ENCODE measurements around the gene SPATA13. TPM values are rescaled to one million over a fixed set of nuclear protein-coding genes. Genes with fewer than 3 reads are reported as not detected.

SPATA13 gene
- total RNA-seq, 1 experiment from 2014 or later = 43.0 TPM

DNA sequence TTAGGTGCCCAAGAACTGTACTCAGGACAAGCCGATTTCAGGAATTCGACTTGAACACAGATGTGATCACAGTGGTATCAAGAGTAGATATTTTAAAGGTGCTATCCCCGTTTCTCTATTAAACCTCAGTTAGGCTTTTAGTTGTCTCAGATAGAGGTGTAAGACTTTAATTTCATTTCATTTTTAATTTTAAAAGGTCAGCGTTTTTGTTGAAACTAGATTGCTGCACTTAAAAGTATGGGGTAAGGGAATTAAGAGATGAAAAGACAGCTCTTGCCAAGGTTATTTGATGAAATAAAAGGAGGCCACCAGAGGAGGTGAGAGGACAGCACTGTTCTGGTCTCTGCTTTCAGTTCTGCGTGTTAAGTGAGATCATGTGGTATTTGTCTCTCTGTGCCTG, 48.6 kb downstream of the SPATA13 start:
- intact Hi-C loops (cut with micrococcal nuclease) = no loop called here
- ATAC-seq = no peak
- no peak overlapping the region for H2AFZ ChIP-seq (ENCODE audit: low read length)
- H4K20me1 ChIP-seq (ENCODE audit: low read length) = no peaks in the 10 kb centered on the region; the same call in 1 of the 2 replicates
- POLR2A ChIA-PET (ENCODE audit: unreplicated experiment) = no interaction called here
- H3F3A ChIP-seq (ENCODE audit: low read length, unreplicated experiment) = no peaks in the 10 kb centered on the region
- H3K9me2 ChIP-seq (replicated peaks; ENCODE audit: low read length) = no peaks in the 10 kb centered on the region
- CTCF ChIA-PET = no interaction called here
- no peak for DNase-seq
- no peak overlapping the region for H3K4me3 ChIP-seq (ENCODE audit: low read length)
- no peak overlapping the region for H3K9ac ChIP-seq (ENCODE audit: low read length)
- no peaks in the 10 kb centered on the region for H3K9me3 ChIP-seq (ENCODE audit: low read length)
- no peak overlapping the region; the same call in 1 of the 2 replicates for H3K27ac ChIP-seq (ENCODE audit: low read length)
- no peaks in the 10 kb centered on the region for H3K27me3 ChIP-seq (ENCODE audit: low read length)
- TF ChIP-seq, protein P1, sequence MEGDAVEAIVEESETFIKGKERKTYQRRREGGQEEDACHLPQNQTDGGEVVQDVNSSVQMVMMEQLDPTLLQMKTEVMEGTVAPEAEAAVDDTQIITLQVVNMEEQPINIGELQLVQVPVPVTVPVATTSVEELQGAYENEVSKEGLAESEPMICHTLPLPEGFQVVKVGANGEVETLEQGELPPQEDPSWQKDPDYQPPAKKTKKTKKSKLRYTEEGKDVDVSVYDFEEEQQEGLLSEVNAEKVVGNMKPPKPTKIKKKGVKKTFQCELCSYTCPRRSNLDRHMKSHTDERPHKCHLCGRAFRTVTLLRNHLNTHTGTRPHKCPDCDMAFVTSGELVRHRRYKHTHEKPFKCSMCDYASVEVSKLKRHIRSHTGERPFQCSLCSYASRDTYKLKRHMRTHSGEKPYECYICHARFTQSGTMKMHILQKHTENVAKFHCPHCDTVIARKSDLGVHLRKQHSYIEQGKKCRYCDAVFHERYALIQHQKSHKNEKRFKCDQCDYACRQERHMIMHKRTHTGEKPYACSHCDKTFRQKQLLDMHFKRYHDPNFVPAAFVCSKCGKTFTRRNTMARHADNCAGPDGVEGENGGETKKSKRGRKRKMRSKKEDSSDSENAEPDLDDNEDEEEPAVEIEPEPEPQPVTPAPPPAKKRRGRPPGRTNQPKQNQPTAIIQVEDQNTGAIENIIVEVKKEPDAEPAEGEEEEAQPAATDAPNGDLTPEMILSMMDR (conservative IDR thresholded peaks at IDR 0.05; ENCODE audit: low read depth, low read length) = no peak
- peaks cover 16% of the 10 kb centered on the region for H3K4me1 ChIP-seq (ENCODE audit: insufficient read depth, low read length)
- no TSS peak for BruUV-seq (replicated peaks)
- peaks cover 51% of the 10 kb centered on the region for H3K79me2 ChIP-seq (ENCODE audit: low read length)
- H3K36me3 ChIP-seq (ENCODE audit: low read depth, low read length) = no peaks in the 10 kb centered on the region
- H3K4me2 ChIP-seq (ENCODE audit: low read length) = no peak overlapping the region

DNA sequence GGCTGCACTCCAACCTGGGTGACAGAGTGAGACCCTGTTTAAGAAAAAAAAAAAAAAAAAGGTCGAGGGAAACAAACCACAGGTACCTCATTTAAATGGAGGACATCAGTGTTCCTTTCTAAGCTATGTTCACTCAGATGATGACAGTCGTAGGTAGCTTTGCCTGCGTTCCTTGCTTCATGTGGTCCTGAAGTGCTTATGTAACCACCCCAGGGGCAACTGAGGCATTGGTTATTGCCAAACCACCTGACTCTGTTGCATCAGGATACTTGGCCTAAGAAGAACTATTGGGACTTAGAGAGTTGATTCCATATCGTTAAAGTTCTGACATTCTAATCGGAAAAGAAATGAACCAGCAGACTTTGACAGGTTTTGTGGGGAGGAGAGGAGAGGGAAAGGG, 51.7 kb downstream of the SPATA13 start:
- POLR2A ChIA-PET (ENCODE audit: unreplicated experiment) = no interaction called here
- Histone ChIP-seq H3K79me2 (ENCODE audit: low read length) (peaks cover 67% of the 10 kb centered on the region), H3K4me1 (ENCODE audit: insufficient read depth, low read length) (peaks cover 26% of the 10 kb centered on the region), H3K9me2 (replicated peaks; ENCODE audit: low read length) (no peaks in the 10 kb centered on the region), H3K27ac (ENCODE audit: low read length) (no peak overlapping the region), H3K4me2 (ENCODE audit: low read length) (no peak overlapping the region), H3K9me3 (ENCODE audit: low read length) (no peaks in the 10 kb centered on the region), H3K36me3 (ENCODE audit: low read depth, low read length) (no peaks in the 10 kb centered on the region), H3K4me3 (ENCODE audit: low read length) (no peak overlapping the region), H3K9ac (ENCODE audit: low read length) (no peak overlapping the region), H3F3A (ENCODE audit: low read length, unreplicated experiment) (no peaks in the 10 kb centered on the region), H3K27me3 (ENCODE audit: low read length) (no peaks in the 10 kb centered on the region), H2AFZ (ENCODE audit: low read length) (no peak overlapping the region), H4K20me1 (ENCODE audit: low read length) (no peaks in the 10 kb centered on the region; the same call in 1 of the 2 replicates)
- ATAC-seq (no peak), DNase-seq (no peak)
- no TSS peak for BruUV-seq (replicated peaks)
- CTCF ChIA-PET = no interaction called here
- no peak for TF ChIP-seq EZH2 (IDR thresholded peaks at IDR 0.05; ENCODE audit: low read length, unreplicated experiment)
- intact Hi-C loops (cut with micrococcal nuclease) = no loop called here

DNA sequence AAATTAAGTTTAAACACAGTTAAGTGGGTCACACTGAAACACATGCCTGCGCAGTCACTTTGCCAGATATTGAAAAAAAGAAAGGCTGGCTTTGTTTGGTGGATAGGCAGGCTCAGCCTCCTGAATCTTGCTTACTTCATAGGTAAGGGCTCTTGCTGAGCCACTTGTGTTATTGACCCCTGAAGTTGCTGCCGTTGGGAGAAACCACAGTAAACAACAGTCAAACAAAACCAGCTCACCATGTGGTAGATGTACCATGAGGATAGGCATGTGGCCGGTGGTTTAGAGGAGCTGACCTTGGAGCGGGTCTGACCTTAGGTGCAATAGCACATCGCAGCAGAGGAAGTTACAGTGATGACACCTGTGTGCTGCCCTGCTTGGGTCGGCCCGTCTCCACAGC, 52.2 kb downstream of the SPATA13 start:
- H3K36me3 ChIP-seq (ENCODE audit: low read depth, low read length) = no peaks in the 10 kb centered on the region
- intact Hi-C loops (cut with micrococcal nuclease) = no loop called here
- no peak overlapping the region for H3K4me3 ChIP-seq (ENCODE audit: low read length)
- H3K27me3 ChIP-seq (ENCODE audit: low read length) = no peaks in the 10 kb centered on the region
- TF ChIP-seq, protein P1 (conservative IDR thresholded peaks at IDR 0.05; ENCODE audit: low read depth, low read length) = no peak
- TF ChIP-seq EZH2 (IDR thresholded peaks at IDR 0.05; ENCODE audit: low read length, unreplicated experiment) (no peak), EZH2phosphoT487 (IDR thresholded peaks at IDR 0.05; ENCODE audit: borderline replicate concordance, low read length) (no peak)
- H3K79me2 ChIP-seq (ENCODE audit: low read length) = peaks cover 69% of the 10 kb centered on the region
- ATAC-seq = no peak
- POLR2A ChIA-PET (ENCODE audit: unreplicated experiment) = no interaction called here
- H3K4me2 ChIP-seq (ENCODE audit: low read length) = no peak overlapping the region
- BruUV-seq (replicated peaks) = no TSS peak
- H3K27ac ChIP-seq (ENCODE audit: low read length) = no peak overlapping the region
- H3K4me1 ChIP-seq (ENCODE audit: insufficient read depth, low read length) = peaks cover 28% of the 10 kb centered on the region
- no peaks in the 10 kb centered on the region; the same call in 1 of the 2 replicates for H4K20me1 ChIP-seq (ENCODE audit: low read length)
- DNase-seq = no peak
- H3K9ac ChIP-seq (ENCODE audit: low read length) = no peak overlapping the region
- H3K9me2 ChIP-seq (replicated peaks; ENCODE audit: low read length) = no peaks in the 10 kb centered on the region
- no peaks in the 10 kb centered on the region for H3K9me3 ChIP-seq (ENCODE audit: low read length)
- CTCF ChIA-PET = no interaction called here
- H3F3A ChIP-seq (ENCODE audit: low read length, unreplicated experiment) = no peaks in the 10 kb centered on the region
- H2AFZ ChIP-seq (ENCODE audit: low read length) = no peak overlapping the region

Measured in PC-3 (cell line).